ENCODE data around the gene KCNS1.

GRCh38 chr20:45055056-45055455 is 45.9 kb downstream of the KCNS1 start:
- TF ChIP-seq CTCF (conservative IDR thresholded peaks at IDR 0.05 in 1 of 2, IDR thresholded peaks at IDR 0.05 in 1 of 2; ENCODE audit: extremely low read depth in 1 of 2, insufficient read depth in 1 of 2, low read depth in 1 of 2, low read length in 2 of 2), result no peak
- TF ChIP-seq EZH2 (IDR thresholded peaks at IDR 0.05; ENCODE audit: borderline replicate concordance, low read length), result no peak
